ENCODE measurements around the gene CLK2.

DNA sequence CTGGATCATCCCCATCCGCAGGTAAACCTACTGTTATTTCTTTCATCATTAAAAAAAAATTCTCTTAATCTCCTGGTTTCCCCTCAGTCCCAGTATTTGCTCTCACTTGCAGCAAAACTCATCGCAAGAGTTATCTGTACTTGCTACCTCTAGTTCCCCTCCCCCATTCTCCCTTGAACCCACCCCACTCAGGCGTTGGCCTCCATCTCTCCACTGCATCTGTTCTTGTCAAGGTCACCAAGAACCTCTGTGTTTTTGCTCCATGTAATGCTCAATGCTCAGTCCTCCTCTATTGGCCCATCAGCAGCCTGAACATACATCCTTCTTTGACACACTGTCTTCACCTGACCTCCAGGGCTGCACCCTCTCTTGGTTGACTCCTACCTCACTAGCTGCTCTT lies 23.4 kb upstream of the CLK2 start:
- TF ChIP-seq, protein P1, sequence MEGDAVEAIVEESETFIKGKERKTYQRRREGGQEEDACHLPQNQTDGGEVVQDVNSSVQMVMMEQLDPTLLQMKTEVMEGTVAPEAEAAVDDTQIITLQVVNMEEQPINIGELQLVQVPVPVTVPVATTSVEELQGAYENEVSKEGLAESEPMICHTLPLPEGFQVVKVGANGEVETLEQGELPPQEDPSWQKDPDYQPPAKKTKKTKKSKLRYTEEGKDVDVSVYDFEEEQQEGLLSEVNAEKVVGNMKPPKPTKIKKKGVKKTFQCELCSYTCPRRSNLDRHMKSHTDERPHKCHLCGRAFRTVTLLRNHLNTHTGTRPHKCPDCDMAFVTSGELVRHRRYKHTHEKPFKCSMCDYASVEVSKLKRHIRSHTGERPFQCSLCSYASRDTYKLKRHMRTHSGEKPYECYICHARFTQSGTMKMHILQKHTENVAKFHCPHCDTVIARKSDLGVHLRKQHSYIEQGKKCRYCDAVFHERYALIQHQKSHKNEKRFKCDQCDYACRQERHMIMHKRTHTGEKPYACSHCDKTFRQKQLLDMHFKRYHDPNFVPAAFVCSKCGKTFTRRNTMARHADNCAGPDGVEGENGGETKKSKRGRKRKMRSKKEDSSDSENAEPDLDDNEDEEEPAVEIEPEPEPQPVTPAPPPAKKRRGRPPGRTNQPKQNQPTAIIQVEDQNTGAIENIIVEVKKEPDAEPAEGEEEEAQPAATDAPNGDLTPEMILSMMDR (IDR thresholded peaks at IDR 0.05): no peak
- no peak for TF ChIP-seq POLR2AphosphoS5 (IDR thresholded peaks at IDR 0.05)
- no peak for TF ChIP-seq POLR2A (IDR thresholded peaks at IDR 0.05)
